ENCODE measurements around the gene EFCAB11.

DNA sequence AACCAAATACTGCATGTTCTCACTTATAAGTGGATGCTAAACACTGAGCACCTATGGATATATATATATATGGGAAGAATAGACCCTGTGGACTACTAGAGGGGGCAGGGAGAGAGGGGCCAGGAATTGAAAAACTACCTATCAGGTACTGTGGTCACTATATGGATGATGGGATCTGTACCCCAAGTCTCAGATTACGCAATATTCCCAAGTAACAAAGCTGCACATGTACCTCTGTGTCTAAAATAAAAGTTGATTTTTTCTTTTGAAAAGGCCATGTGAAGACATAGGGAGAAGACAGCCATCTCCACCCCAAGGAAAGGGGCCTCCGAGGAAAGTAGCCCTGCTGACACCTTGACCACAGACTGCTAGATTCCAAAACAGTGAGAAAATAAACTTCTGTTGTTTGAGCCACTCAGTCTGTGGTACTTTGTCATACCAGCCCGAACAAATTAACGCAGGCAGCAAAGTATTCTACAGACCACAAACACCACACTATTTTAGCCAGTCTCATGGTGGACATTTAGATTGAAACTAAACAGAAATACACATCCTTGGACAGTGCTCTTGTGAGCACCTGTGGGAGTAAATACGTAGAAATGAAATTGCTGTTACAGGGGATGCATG is 197.1 kb downstream of the EFCAB11 start:
- TF ChIP-seq, protein P1, sequence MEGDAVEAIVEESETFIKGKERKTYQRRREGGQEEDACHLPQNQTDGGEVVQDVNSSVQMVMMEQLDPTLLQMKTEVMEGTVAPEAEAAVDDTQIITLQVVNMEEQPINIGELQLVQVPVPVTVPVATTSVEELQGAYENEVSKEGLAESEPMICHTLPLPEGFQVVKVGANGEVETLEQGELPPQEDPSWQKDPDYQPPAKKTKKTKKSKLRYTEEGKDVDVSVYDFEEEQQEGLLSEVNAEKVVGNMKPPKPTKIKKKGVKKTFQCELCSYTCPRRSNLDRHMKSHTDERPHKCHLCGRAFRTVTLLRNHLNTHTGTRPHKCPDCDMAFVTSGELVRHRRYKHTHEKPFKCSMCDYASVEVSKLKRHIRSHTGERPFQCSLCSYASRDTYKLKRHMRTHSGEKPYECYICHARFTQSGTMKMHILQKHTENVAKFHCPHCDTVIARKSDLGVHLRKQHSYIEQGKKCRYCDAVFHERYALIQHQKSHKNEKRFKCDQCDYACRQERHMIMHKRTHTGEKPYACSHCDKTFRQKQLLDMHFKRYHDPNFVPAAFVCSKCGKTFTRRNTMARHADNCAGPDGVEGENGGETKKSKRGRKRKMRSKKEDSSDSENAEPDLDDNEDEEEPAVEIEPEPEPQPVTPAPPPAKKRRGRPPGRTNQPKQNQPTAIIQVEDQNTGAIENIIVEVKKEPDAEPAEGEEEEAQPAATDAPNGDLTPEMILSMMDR (conservative IDR thresholded peaks at IDR 0.05; ENCODE audit: low read length) = no peak
- TF ChIP-seq EZH2phosphoT487 (IDR thresholded peaks at IDR 0.05; ENCODE audit: borderline replicate concordance) = no peak
